Measurements from ENCODE around the gene SHISA7.

GRCh38 chr19:55402509-55402908 lies 40.6 kb downstream of the SHISA7 start:
- TF ChIP-seq POLR2A (IDR thresholded peaks at IDR 0.05): no peak
- no peak for TF ChIP-seq CTCF (IDR thresholded peaks at IDR 0.05 in 4 of 5, conservative IDR thresholded peaks at IDR 0.05 in 1 of 5)
